HepG2 (cell line): ENCODE measurements around the gene PPP1R18. TPM values are rescaled to one million over a fixed set of nuclear protein-coding genes. Genes with fewer than 3 reads are reported as not detected.

ENCODE experiments used
- ATRX ChIP-seq: sonication (generic); formaldehyde crosslinking; IDR thresholded peaks from 2 replicates; pipeline ENCODE4 v1.4.0; 2020; ENCODE audit warnings: missing genetic modification reagents, borderline replicate concordance
- CTCF ChIP-seq: sonication (generic); formaldehyde crosslinking; IDR thresholded peaks from 2 replicates; pipeline ENCODE4 v1.5.0; 2020; ENCODE audit warnings: mild to moderate bottlenecking, missing genetic modification reagents, moderate library complexity
- IRX3 ChIP-seq: sonication (generic); formaldehyde crosslinking; IDR thresholded peaks from 2 replicates; pipeline ENCODE4 v1.8.1; 2023; ENCODE audit warnings: mild to moderate bottlenecking, low read depth, missing genetic modification reagents, borderline replicate concordance
- ISX ChIP-seq: sonication (generic); formaldehyde crosslinking; conservative IDR thresholded peaks from 2 replicates; pipeline ENCODE4 v1.5.0; 2020; ENCODE audit warnings: missing genetic modification reagents
- KLF15 ChIP-seq: sonication (generic); formaldehyde crosslinking; IDR thresholded peaks from 2 replicates; pipeline ENCODE4 v1.8.1; 2023; ENCODE audit warnings: borderline replicate concordance, mild to moderate bottlenecking, inconsistent platforms, missing genetic modification reagents, mixed read lengths
- MAFF ChIP-seq: IDR thresholded peaks from 2 replicates; pipeline ENCODE4 v1.6.1; 2011; ENCODE audit warnings: low read depth, low read length, improper control_type of control experiment
- PLRG1 ChIP-seq: fragments of 450-650 bp; conservative IDR thresholded peaks from 2 replicates; pipeline ENCODE4 v1.6.1; 2016
- PRDM10 ChIP-seq: sonication (generic); formaldehyde crosslinking; IDR thresholded peaks from 2 replicates; pipeline ENCODE4 v1.4.0; 2020; ENCODE audit warnings: low read depth, missing genetic modification reagents
- RFX3 ChIP-seq: IDR thresholded peaks from 2 replicates; pipeline ENCODE4 v1.6.1; 2016; ENCODE audit warnings: missing biosample characterization, missing genetic modification reagents
- SALL2 ChIP-seq: sonication (generic); formaldehyde crosslinking; IDR thresholded peaks from 2 replicates; pipeline ENCODE4 v1.8.1; 2023; ENCODE audit warnings: mild to moderate bottlenecking, missing genetic modification reagents, inconsistent platforms
- SNAPC5 ChIP-seq: sonication (generic); formaldehyde crosslinking; IDR thresholded peaks from 2 replicates; pipeline ENCODE4 v1.8.1; 2023; ENCODE audit warnings: mild to moderate bottlenecking, missing genetic modification reagents, borderline replicate concordance
- SOX5 ChIP-seq: IDR thresholded peaks from 2 replicates; pipeline ENCODE4 v1.6.1; 2016; ENCODE audit warnings: borderline replicate concordance
- ZBTB7B ChIP-seq: sonication (generic); formaldehyde crosslinking; IDR thresholded peaks from 2 replicates; pipeline ENCODE4 v1.4.0; 2020; ENCODE audit warnings: missing genetic modification reagents
- ZC3H13 ChIP-seq: sonication (generic); formaldehyde crosslinking; IDR thresholded peaks from 2 replicates; pipeline ENCODE4 v1.8.1; 2023; ENCODE audit warnings: mild to moderate bottlenecking, missing genetic modification reagents, moderate library complexity
- ZFP82 ChIP-seq: sonication (generic); formaldehyde crosslinking; IDR thresholded peaks from 2 replicates; pipeline ENCODE4 v1.5.1; 2020; ENCODE audit warnings: mild to moderate bottlenecking, missing genetic modification reagents, borderline replicate concordance
- ZNF10 ChIP-seq: sonication (generic); formaldehyde crosslinking; IDR thresholded peaks from 2 replicates; pipeline ENCODE4 v1.4.0; 2020; ENCODE audit warnings: mild to moderate bottlenecking, low read depth, missing genetic modification reagents, borderline replicate concordance
- ZNF205 ChIP-seq: IDR thresholded peaks from 2 replicates; pipeline ENCODE4 v1.6.1; 2018; ENCODE audit warnings: missing biosample characterization, missing genetic modification reagents
- ZNF207 ChIP-seq: fragments of 450-650 bp; IDR thresholded peaks from 2 replicates; pipeline ENCODE4 v1.6.1; 2016; ENCODE audit warnings: antibody characterized with exemption, borderline replicate concordance
- ZNF232 ChIP-seq: sonication (generic); formaldehyde crosslinking; IDR thresholded peaks from 2 replicates; pipeline ENCODE4 v1.4.0; 2020; ENCODE audit warnings: missing genetic modification reagents, borderline replicate concordance
- ZNF343 ChIP-seq: sonication (generic); formaldehyde crosslinking; IDR thresholded peaks from 2 replicates; pipeline ENCODE4 v1.4.0; 2020; ENCODE audit warnings: mild to moderate bottlenecking, missing genetic modification reagents
- ZNF430 ChIP-seq: sonication (generic); formaldehyde crosslinking; IDR thresholded peaks from 2 replicates; pipeline ENCODE4 v1.9.0; 2021; ENCODE audit warnings: mild to moderate bottlenecking, missing genetic modification reagents
- ZNF530 ChIP-seq: sonication (generic); formaldehyde crosslinking; IDR thresholded peaks from 2 replicates; pipeline ENCODE4 v1.5.0; 2020; ENCODE audit warnings: low read depth, mild to moderate bottlenecking, missing genetic modification reagents
- polyA plus RNA-seq, 8 experiments: library from polyadenylated mRNA; depleted of rRNA in 3 of 8; stranded (reverse) in 7 of 8; unstranded in 1 of 8; fragments of >200 nt; fragmentation: Illumina TruSeq in 4 of 8; extraction: Trizol in 4 of 8; gene quantifications; 2 replicates each; pipeline versions ENCODE4 v1.2.1 to v1.2.3, GENCODE V29; 2011 to 2016; ENCODE audit warnings: low read depth in 4 of 8, missing spikeins in 1 of 8, mixed read lengths in 1 of 8; ENCODE audit not compliant: insufficient read depth in 1 of 8
- total RNA-seq, 5 experiments: library from RNA; depleted of rRNA; stranded (reverse); fragments of >200 nt; fragmentation: Illumina TruSeq; extraction: Trizol; gene quantifications; 2 replicates each; pipeline ENCODE4 v1.2.3, GENCODE V29; 2016; ENCODE audit warnings: low read depth in 1 of 5
- TF ChIP-seq, protein P1 (sequence below): sonication (generic); formaldehyde crosslinking; IDR thresholded peaks from 2 replicates; pipeline ENCODE4 v1.4.0; 2020; ENCODE audit warnings: missing genetic modification reagents, mild to moderate bottlenecking, borderline replicate concordance

PPP1R18 gene
- total and polyA plus RNA-seq, 2 of the 13 experiments (the other 11 are each of a cell fraction or from before 2014, with no cell fraction given): 4.9 to 9.2 TPM

DNA sequence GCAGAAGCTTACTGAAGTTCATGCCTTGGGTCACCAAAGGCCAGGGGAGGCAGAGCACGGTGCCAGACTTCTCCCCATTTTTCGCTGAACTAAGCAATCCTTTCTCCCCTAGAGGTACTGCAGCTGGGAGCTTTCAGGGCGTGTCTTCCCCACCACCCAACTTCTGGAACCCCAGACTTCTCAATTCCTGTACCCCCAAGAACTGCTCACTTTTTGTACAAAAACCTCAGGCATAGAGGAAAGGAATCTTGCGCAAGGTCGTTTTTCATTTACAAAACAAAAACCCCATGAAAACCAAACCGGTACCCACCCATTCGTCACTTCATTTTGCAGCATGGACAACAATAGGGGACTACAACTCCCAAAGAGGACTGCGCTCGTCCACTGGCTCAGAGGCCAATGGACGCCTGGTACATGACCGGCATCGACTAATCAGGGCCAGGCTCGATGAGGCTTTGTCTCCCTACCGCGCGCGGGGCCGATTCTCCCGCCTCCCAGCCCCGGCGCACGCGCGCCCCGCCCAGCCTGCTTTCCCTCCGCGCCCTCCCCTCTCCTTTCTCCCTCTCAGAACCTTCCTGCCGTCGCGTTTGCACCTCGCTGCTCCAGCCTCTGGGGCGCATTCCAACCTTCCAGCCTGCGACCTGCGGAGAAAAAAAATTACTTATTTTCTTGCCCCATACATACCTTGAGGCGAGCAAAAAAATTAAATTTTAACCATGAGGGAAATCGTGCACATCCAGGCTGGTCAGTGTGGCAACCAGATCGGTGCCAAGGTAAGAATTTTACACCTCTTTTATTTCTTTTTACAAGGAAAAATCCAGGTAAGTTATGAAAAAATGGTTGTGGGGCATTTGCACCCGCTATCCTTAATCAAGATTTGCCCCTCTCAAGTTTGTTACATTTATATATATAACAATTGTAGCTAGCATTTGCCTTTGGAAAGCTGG is 33.6 kb upstream of the PPP1R18 start, which contains the start of gene TUBB (continued):
- no peak for TF ChIP-seq ZNF343 (CRISPR knock-in tag)
- TF ChIP-seq ZC3H13 (CRISPR knock-in tag): no peak
- no peak for TF ChIP-seq KLF15 (CRISPR knock-in tag)
- TF ChIP-seq ZNF10 (CRISPR knock-in tag): no peak
- TF ChIP-seq CTCF (CRISPR knock-in tag): no peak
- TF ChIP-seq IRX3 (CRISPR knock-in tag): peak; percentile 67; the same call in 1 of the 2 replicates
- TF ChIP-seq, protein P1, sequence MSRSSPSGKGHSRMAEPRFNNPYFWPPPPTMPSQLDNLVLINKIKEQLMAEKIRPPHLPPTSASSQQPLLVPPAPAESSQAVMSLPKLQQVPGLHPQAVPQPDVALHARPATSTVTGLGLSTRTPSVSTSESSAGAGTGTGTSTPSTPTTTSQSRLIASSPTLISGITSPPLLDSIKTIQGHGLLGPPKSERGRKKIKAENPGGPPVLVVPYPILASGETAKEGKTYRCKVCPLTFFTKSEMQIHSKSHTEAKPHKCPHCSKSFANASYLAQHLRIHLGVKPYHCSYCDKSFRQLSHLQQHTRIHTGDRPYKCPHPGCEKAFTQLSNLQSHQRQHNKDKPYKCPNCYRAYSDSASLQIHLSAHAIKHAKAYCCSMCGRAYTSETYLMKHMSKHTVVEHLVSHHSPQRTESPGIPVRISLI (CRISPR knock-in tag): 0 out of 2 replicates have a peak, but pooled peaks have one; percentile 25
- peak; percentile 60; the same call in 1 of the 2 replicates for TF ChIP-seq SALL2 (CRISPR knock-in tag)
- TF ChIP-seq ZNF430 (CRISPR knock-in tag): 0 out of 2 replicates have a peak, but pooled peaks have one; percentile 45
- TF ChIP-seq SNAPC5 (CRISPR knock-in tag): no peak
- TF ChIP-seq MAFF: peak; percentile 94
- TF ChIP-seq ISX: no peak
- no peak for TF ChIP-seq ZFP82 (CRISPR knock-in tag)
- peak; percentile 82 for TF ChIP-seq SOX5 (CRISPR knock-in tag)
- peak; percentile 67; the same call in 1 of the 2 replicates for TF ChIP-seq ZNF232
- TF ChIP-seq ZNF530 (CRISPR knock-in tag): no peak
- TF ChIP-seq PLRG1: no peak
- 0 out of 2 replicates have a peak, but pooled peaks have one; percentile 11 for TF ChIP-seq ZNF205
- TF ChIP-seq PRDM10 (CRISPR knock-in tag): no peak; the same call in 1 of the 2 replicates
- no peak for TF ChIP-seq RFX3 (CRISPR knock-in tag)
- no peak for TF ChIP-seq ZNF207
- TF ChIP-seq ATRX: no peak
- 0 out of 2 replicates have a peak, but pooled peaks have one; percentile 11 for TF ChIP-seq ZBTB7B
